H1 (cell line): ENCODE measurements around the gene WDR91.

ENCODE experiments used
- CTCF ChIP-seq, 3 experiments: IDR thresholded peaks; 1 replicate in 2 of 3; 2 replicates in 1 of 3; pipeline versions ENCODE4 v1.5.1 to v1.6.1; 2011; ENCODE audit warnings: low read length in 3 of 3, mild to moderate bottlenecking in 3 of 3, inconsistent platforms in 2 of 3, low read depth in 1 of 3, moderate library complexity in 1 of 3; ENCODE audit not compliant: insufficient read depth in 1 of 3; ENCODE audit errors: control extremely low read depth in 1 of 3
- EP300 ChIP-seq, 2 experiments: IDR thresholded peaks; 1 replicate in 1 of 2; 2 replicates in 1 of 2; pipeline ENCODE4 v1.6.1; 2011 to 2012; ENCODE audit warnings: low read depth in 2 of 2, low read length in 2 of 2, mild to moderate bottlenecking in 2 of 2, borderline replicate concordance in 1 of 2, inconsistent platforms in 1 of 2, moderate library complexity in 1 of 2
- EZH2 ChIP-seq: fragments of 200-600 bp; sonication (generic); IDR thresholded peaks from 2 replicates; pipeline ENCODE4 v1.7.1; 2012; ENCODE audit warnings: low read depth, mild to moderate bottlenecking, moderate library complexity, low read length, inconsistent platforms; ENCODE audit not compliant: severe bottlenecking
- GABPA ChIP-seq: IDR thresholded peaks from 2 replicates; pipeline ENCODE4 v1.6.1; 2011; ENCODE audit warnings: mild to moderate bottlenecking, low read length, moderate library complexity, borderline replicate concordance; ENCODE audit not compliant: insufficient read depth
- TAF1 ChIP-seq: IDR thresholded peaks from 2 replicates; pipeline ENCODE4 v1.6.1; 2011; ENCODE audit warnings: mild to moderate bottlenecking, low read depth, low read length
- TAF7 ChIP-seq: optimal IDR thresholded peaks from 2 replicates; pipeline ENCODE3; 2011; ENCODE audit warnings: low read depth, mild to moderate bottlenecking, inconsistent platforms, low read length, moderate library complexity, borderline replicate concordance

DNA sequence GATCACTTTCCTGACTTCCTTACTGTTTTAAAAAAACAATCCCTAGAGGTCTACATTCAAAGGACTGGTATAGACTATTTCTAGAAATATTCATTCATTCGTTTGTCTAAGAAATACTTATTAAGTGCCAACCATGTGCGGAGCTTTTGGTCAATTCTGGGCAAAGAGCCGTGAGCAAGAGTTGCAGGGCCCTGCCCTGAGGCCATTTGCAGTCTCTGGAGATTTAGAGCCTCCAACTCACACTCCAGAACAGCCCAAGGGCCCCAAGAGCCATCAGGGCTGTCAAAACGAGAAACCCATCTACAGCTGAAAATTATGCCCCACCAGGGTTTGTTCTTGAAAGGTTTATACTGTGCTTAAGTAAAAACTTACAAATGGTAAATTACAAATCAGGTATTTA is 16.2 kb downstream of the WDR91 start:
- TF ChIP-seq TAF7 (no peak), EZH2 (no peak), GABPA (no peak), CTCF (IDR thresholded peaks at IDR 0.05; ENCODE audit: control extremely low read depth in 1 of 3, insufficient read depth in 1 of 3, low read depth in 1 of 3, low read length in 3 of 3) (no peak), EP300 (IDR thresholded peaks at IDR 0.05; ENCODE audit: borderline replicate concordance in 1 of 2, low read depth in 2 of 2, low read length in 2 of 2) (no peak), TAF1 (no peak)
